ENCODE measurements around the gene HTRA1. TPM values are rescaled to one million over a fixed set of nuclear protein-coding genes. Genes with fewer than 3 reads are reported as not detected.

The HTRA1 gene
- total RNA-seq = under 1 TPM in 1 of 2 experiments, not detected in 1; 0.26 TPM

- DNase-seq (peak; percentile 42), ATAC-seq (ENCODE audit: low read depth) (no peak)
- peaks cover 82% of the 10 kb centered on the region for H3K27me3 Mint-ChIP-seq
- H3K4me3 Mint-ChIP-seq = peak within 1 kb of the TSS; percentile 78
- POLR2A ChIA-PET = no interaction called here
- H3K27ac Mint-ChIP-seq = no peak within 1 kb of the TSS
- H3K4me1 Mint-ChIP-seq = peaks cover 7% of the 10 kb centered on the region
- H3K36me3 Mint-ChIP-seq = no peaks in the 10 kb centered on the region
- H3K9me3 Mint-ChIP-seq = no peaks in the 10 kb centered on the region
These were observed at the start of gene HTRA1 for GRCh38 chr10:122461367-122461728. Gene HTRA1 (plus strand): TSS chr10:122461553. CDS start chr10:122461653, 100 bp downstream.

- Mint-ChIP-seq H3K9me3 (no peaks in the 10 kb centered on the region), H3K4me3 (no peak overlapping the region), H3K27ac (no peak overlapping the region), H3K27me3 (no peaks in the 10 kb centered on the region), H3K36me3 (peaks cover 52% of the 10 kb centered on the region), H3K4me1 (peaks cover 23% of the 10 kb centered on the region)
- no peak for ATAC-seq (ENCODE audit: low read depth)
- POLR2A ChIA-PET = no interaction called here
- no peak for DNase-seq
These were observed 48.0 kb upstream of the HTRA1 start for GRCh38 chr10:122413327-122413726.

GRCh38 chr10:122417667-122418066, 43.7 kb upstream of the HTRA1 start:
- peaks cover 49% of the 10 kb centered on the region for H3K4me1 Mint-ChIP-seq
- ATAC-seq (ENCODE audit: low read depth) = no peak
- POLR2A ChIA-PET = interaction anchor here (0.7 kb wide), 1 partner anchor 141 kb away, joined by 5 read pairs; no protein-coding TSS in a partner anchor
- H3K9me3 Mint-ChIP-seq = no peaks in the 10 kb centered on the region
- H3K4me3 Mint-ChIP-seq = no peak overlapping the region
- DNase-seq = no peak
- H3K27ac Mint-ChIP-seq = peak overlapping the region; percentile 76
- H3K27me3 Mint-ChIP-seq = no peaks in the 10 kb centered on the region
- peaks cover 55% of the 10 kb centered on the region for H3K36me3 Mint-ChIP-seq

- Mint-ChIP-seq H3K27ac (no peak overlapping the region), H3K9me3 (no peaks in the 10 kb centered on the region), H3K27me3 (no peaks in the 10 kb centered on the region), H3K4me1 (peaks cover 53% of the 10 kb centered on the region), H3K36me3 (peaks cover 51% of the 10 kb centered on the region), H3K4me3 (no peak overlapping the region)
- ATAC-seq (ENCODE audit: low read depth) = no peak
- POLR2A ChIA-PET = interaction anchor here (1.9 kb wide), 1 partner anchor 44 kb away, joined by 14 read pairs; the partner anchor contains the start of gene PLEKHA1
- no peak for DNase-seq
These were observed 42.3 kb upstream of the HTRA1 start for GRCh38 chr10:122419016-122419415.

GRCh38 chr10:122419876-122420623, 41.3 kb upstream of the HTRA1 start:
- Mint-ChIP-seq H3K36me3 (peaks cover 44% of the 10 kb centered on the region), H3K4me3 (no peak overlapping the region), H3K27ac (no peak overlapping the region), H3K9me3 (no peaks in the 10 kb centered on the region), H3K27me3 (no peaks in the 10 kb centered on the region), H3K4me1 (peaks cover 53% of the 10 kb centered on the region)
- ATAC-seq (ENCODE audit: low read depth) (no peak), DNase-seq (no peak)
- POLR2A ChIA-PET = interaction anchor here (1.9 kb wide), 1 partner anchor 45 kb away, joined by 14 read pairs; the partner anchor contains the start of gene PLEKHA1

GRCh38 chr10:122420624-122421007, 40.7 kb upstream of the HTRA1 start:
- Mint-ChIP-seq H3K36me3 (peaks cover 40% of the 10 kb centered on the region), H3K27me3 (no peaks in the 10 kb centered on the region), H3K4me3 (no peak overlapping the region), H3K27ac (peak overlapping the region; percentile 63), H3K9me3 (no peaks in the 10 kb centered on the region), H3K4me1 (peaks cover 53% of the 10 kb centered on the region)
- POLR2A ChIA-PET = interaction anchor here (1.9 kb wide), 1 partner anchor 46 kb away, joined by 14 read pairs; the partner anchor contains the start of gene PLEKHA1
- no peak for ATAC-seq (ENCODE audit: low read depth)
- no peak for DNase-seq

- Mint-ChIP-seq H3K4me3 (peak overlapping the region; percentile 0), H3K36me3 (peaks cover 38% of the 10 kb centered on the region), H3K4me1 (peaks cover 49% of the 10 kb centered on the region), H3K27ac (peak overlapping the region; percentile 63), H3K9me3 (no peaks in the 10 kb centered on the region), H3K27me3 (no peaks in the 10 kb centered on the region)
- DNase-seq (no peak), ATAC-seq (ENCODE audit: low read depth) (no peak)
- POLR2A ChIA-PET = no interaction called here
These were observed 40.2 kb upstream of the HTRA1 start for GRCh38 chr10:122421054-122421625.

GRCh38 chr10:122421742-122422141, 39.6 kb upstream of the HTRA1 start:
- Mint-ChIP-seq H3K36me3 (peaks cover 34% of the 10 kb centered on the region), H3K9me3 (no peaks in the 10 kb centered on the region), H3K4me3 (peak overlapping the region; percentile 32), H3K27ac (peak overlapping the region; percentile 77), H3K4me1 (peaks cover 44% of the 10 kb centered on the region), H3K27me3 (no peaks in the 10 kb centered on the region)
- POLR2A ChIA-PET = interaction anchor here (1.3 kb wide), 1 partner anchor 47 kb away, joined by 7 read pairs; the partner anchor contains the start of gene PLEKHA1
- DNase-seq = no peak
- ATAC-seq (ENCODE audit: low read depth) = no peak

- Mint-ChIP-seq H3K36me3 (peaks cover 34% of the 10 kb centered on the region), H3K4me3 (no peak overlapping the region)
- DNase-seq = no peak
These were observed 38.9 kb upstream of the HTRA1 start for GRCh38 chr10:122422266-122422989.

GRCh38 chr10:122424059-122424458, 37.3 kb upstream of the HTRA1 start:
- H3K9me3 Mint-ChIP-seq = no peaks in the 10 kb centered on the region
- H3K4me1 Mint-ChIP-seq = peaks cover 38% of the 10 kb centered on the region
- H3K36me3 Mint-ChIP-seq = peaks cover 22% of the 10 kb centered on the region
- H3K27me3 Mint-ChIP-seq = no peaks in the 10 kb centered on the region
- no peak for DNase-seq
- POLR2A ChIA-PET = interaction anchor here (0.7 to 1.1 kb wide), 3 partner anchors 18 to 50 kb away, joined by 3 to 7 read pairs (median 4); partner anchors contain the start of gene PLEKHA1
- H3K27ac Mint-ChIP-seq = no peak overlapping the region
- ATAC-seq (ENCODE audit: low read depth) = no peak
- no peak overlapping the region for H3K4me3 Mint-ChIP-seq

More at GRCh38 chr10:122422266-122422989, 38.9 kb upstream of the HTRA1 start:
- peak; percentile 91 for ATAC-seq (ENCODE audit: low read depth)
- Mint-ChIP-seq H3K27me3 (no peaks in the 10 kb centered on the region), H3K27ac (peak overlapping the region; percentile 21), H3K9me3 (no peaks in the 10 kb centered on the region), H3K4me1 (peaks cover 44% of the 10 kb centered on the region)
- POLR2A ChIA-PET = interaction anchor here (1.3 kb wide), 1 partner anchor 48 kb away, joined by 7 read pairs; the partner anchor contains the start of gene PLEKHA1

GRCh38 chr10:122426829-122427228, 34.5 kb upstream of the HTRA1 start:
- Mint-ChIP-seq H3K9me3 (no peaks in the 10 kb centered on the region), H3K27me3 (no peaks in the 10 kb centered on the region), H3K4me1 (peaks cover 20% of the 10 kb centered on the region), H3K4me3 (no peak overlapping the region), H3K27ac (no peak overlapping the region), H3K36me3 (peaks cover 13% of the 10 kb centered on the region)
- POLR2A ChIA-PET = no interaction called here
- no peak for ATAC-seq (ENCODE audit: low read depth)
- DNase-seq = no peak

- Mint-ChIP-seq H3K4me1 (peaks cover 15% of the 10 kb centered on the region), H3K36me3 (peaks cover 12% of the 10 kb centered on the region), H3K27me3 (no peaks in the 10 kb centered on the region), H3K9me3 (no peaks in the 10 kb centered on the region), H3K27ac (no peak overlapping the region), H3K4me3 (peak overlapping the region; percentile 15)
- DNase-seq (no peak), ATAC-seq (ENCODE audit: low read depth) (no peak)
- POLR2A ChIA-PET = no interaction called here
These were observed 34.1 kb upstream of the HTRA1 start for GRCh38 chr10:122427280-122427679.

- H3K27me3 Mint-ChIP-seq = no peaks in the 10 kb centered on the region
- POLR2A ChIA-PET = no interaction called here
- H3K27ac Mint-ChIP-seq = no peak overlapping the region
- peaks cover under 1% of the 10 kb centered on the region for H3K36me3 Mint-ChIP-seq
- DNase-seq (no peak), ATAC-seq (ENCODE audit: low read depth) (no peak)
- H3K4me1 Mint-ChIP-seq = no peaks in the 10 kb centered on the region
- H3K4me3 Mint-ChIP-seq = no peak overlapping the region
- H3K9me3 Mint-ChIP-seq = no peaks in the 10 kb centered on the region
These were observed 26.0 kb upstream of the HTRA1 start for GRCh38 chr10:122435212-122435827.

Measured in activated naive CD8-positive, alpha-beta T cell treated with anti-CD3 and anti-CD28 coated beads, Interleukin-2, amount 10 ng/mL, durations not matched to agents 7 days and 5 days (primary cell).